GM18505 (cell line): Measurements from ENCODE around the gene ZCCHC7.
"Not testable (repeated sequence)": the region's sequence is repeated elsewhere in the genome, so short reads cannot be mapped to it uniquely, and the experiment has no call there.

Experiments
- ATAC-seq: cut with Tn5 transposase; IDR thresholded peaks from one replicate; pipeline ENCODE4 v1.9.1; 2021; ENCODE audit not compliant: unreplicated experiment
- POLR2A ChIP-seq: IDR thresholded peaks from 4 replicates; pipeline ENCODE4 v1.6.1; 2011; ENCODE audit warnings: borderline replicate concordance; ENCODE audit not compliant: insufficient read depth, insufficient read length; ENCODE audit errors: extremely low read depth

Gene ZCCHC7

DNA sequence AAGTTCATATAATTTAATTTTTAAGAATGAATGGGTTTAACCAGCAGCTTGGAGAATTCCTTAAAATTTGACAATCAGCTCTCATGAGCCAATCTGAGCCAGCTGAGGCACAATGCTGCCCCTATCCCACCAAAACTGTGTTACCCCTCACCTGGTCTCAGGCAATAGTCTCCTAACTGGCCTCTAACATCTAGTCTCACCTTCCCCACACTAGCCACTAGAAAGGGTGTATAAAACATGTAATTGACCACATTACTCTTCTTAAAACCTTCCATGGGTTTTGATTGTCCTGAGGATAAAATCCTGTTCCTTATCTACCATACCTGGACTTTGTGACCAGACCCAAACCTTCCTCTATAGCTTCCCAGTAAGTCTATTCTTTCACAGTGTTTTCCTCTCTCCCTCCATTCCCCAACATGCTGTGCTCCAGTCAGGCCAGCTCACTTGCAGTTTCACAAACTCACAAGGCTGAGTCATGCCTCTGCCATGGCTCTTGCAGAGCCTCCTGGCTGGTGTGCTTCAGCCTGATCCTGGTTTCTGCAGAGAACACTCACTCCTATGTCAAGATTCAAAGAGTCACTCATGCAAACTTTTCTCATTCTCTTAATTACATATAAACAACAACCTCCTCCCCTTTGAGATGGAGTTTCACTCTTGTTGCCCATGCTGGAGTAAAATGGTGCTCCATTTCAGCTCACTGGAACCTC is 16.0 kb upstream of the ZCCHC7 start:
- no peak for TF ChIP-seq POLR2A
- ATAC-seq: no peak

GRCh38 chr9:37105234-37105633 is 15.1 kb upstream of the ZCCHC7 start:
- no peak for ATAC-seq
- TF ChIP-seq POLR2A: no peak

DNA sequence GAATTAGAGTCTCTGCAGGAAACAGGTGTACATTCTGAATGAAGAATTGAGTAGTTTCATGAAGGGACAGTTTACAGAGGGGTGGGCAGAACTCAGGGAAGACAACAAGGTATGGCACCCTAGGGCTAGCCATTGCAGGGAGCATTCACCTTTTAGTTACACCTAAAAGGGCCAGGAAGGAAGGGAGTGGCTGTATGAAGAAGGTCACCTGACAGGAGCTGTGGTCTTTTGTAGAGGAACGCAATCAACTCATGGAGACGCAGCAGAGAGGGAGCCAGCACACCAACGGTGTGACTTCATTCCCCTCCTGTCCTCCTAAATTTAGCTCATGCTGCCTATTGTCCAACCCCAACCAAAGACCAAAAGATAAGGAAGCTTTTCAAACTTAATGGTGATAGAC is 12.7 kb upstream of the ZCCHC7 start:
- TF ChIP-seq POLR2A: no peak
- ATAC-seq: no peak

DNA sequence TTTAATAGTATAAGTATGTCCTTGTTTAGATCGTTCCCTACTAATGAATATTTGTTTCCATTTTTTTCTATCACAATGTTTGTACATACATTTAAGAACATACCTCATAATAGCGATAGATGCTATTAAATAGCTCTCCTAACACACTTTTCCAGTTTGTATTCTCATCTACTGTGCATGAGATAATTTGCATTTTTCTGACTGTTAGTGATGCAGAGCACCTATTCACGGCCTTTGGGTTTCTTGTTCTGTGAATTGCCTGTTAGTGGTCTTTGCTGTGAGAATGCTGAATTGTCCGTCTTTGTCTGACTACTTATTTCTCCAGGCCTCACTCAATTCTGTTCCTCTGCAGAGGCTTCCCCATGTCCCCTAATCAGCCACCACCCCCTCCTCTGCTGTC is 5.9 kb upstream of the ZCCHC7 start:
- not testable (repeated sequence) for ATAC-seq

- no peak for TF ChIP-seq POLR2A
- ATAC-seq: no peak
Observed at GRCh38 chr9:37117956-37118355, 2.4 kb upstream of the ZCCHC7 start.

- ATAC-seq: no peak
Observed at GRCh38 chr9:37119360-37119759, 1.0 kb upstream of the ZCCHC7 start.

DNA sequence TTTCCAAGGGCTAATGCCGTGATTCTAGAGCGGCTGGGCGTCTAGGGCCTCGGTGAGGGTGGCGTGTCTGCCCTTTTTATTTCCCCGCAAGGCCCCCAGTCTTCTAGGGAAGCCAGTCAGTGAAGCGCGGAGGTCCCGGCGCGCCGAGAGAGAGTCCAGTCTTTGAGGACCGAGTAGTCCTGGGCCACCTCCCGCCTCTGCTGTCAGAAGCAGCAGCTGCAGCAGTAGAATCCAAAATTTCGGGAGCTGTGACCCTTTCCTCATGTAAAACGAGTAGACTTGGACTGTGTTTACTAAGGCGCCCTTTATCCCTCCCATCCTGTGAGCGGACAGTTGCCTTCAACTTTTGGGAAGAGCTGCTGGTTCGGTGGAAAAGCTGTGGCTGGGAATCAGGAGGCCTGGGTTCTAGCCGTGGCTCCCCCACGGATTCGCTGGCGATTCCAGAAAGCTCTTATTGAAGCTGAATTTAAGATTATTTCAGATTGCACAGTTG is 515 bp downstream of the ZCCHC7 start:
- peak; percentile 8 for ATAC-seq

More at GRCh38 chr9:37119360-37119759, 1.0 kb upstream of the ZCCHC7 start:
- no peak for TF ChIP-seq POLR2A

GRCh38 chr9:37121881-37122280 is 1.5 kb downstream of the ZCCHC7 start:
- no peak for TF ChIP-seq POLR2A
- ATAC-seq: no peak

DNA sequence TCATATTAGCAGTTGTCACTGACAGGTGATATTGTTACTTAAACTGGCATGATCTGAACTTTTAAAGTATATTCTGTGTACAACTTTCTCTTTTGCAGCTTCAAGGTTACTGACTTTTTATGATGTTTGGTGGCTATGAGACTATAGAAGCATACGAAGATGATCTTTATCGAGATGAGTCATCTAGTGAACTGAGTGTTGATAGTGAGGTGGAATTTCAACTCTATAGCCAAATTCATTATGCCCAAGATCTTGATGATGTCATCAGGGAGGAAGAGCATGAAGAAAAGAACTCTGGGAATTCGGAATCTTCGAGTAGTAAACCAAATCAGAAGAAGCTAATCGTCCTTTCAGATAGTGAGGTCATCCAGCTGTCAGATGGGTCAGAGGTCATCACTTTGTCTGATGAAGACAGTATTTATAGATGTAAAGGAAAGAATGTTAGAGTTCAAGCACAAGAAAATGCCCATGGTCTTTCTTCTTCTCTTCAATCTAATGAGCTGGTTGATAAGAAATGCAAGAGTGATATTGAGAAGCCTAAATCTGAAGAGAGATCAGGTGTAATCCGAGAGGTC is 5.9 kb downstream of the ZCCHC7 start:
- no peak for TF ChIP-seq POLR2A
- no peak for ATAC-seq

- TF ChIP-seq POLR2A: no peak
- ATAC-seq: no peak
Observed at GRCh38 chr9:37127018-37127417, 6.6 kb downstream of the ZCCHC7 start.

DNA sequence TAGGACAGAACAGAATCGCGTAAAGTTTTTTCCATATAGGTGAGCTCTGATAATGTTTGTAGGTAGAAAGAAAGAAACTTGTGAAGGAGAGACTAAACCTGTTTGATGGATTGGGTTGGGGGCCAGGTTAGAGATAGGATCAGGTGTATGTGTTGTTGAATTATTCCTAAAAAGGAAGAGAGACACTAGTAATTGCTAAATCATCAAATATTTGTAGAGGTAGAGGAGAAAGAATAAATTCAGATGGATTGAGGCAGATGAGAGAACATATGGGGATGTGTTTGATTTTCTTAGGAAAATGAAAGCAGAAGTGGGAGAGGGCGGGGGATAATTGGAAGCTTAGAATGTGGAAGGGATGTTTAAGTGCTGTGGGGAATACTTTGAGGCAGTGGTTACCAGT is 7.7 kb downstream of the ZCCHC7 start:
- no peak for ATAC-seq
- no peak for TF ChIP-seq POLR2A

GRCh38 chr9:37134166-37134565 is 13.8 kb downstream of the ZCCHC7 start:
- ATAC-seq: no peak
- no peak for TF ChIP-seq POLR2A

DNA sequence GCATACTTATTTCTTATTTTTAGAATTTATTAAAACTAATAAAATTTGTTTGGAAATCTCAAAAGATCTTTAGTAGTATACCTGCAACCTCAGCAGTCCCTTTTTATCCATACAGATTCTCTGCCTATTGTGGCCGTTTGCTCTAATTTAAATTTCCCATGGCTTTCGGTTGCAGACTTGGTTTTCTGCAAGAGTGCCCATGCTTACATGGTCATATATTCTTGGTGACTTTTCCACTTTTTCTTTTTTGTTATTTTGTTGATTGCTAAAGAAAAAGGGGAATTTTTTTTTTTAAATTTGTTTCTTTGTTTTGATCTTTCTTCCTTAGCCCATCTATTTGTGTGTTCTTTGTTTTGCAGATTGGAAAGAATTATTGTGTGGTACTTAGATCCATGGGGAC is 20.6 kb downstream of the ZCCHC7 start:
- no peak for TF ChIP-seq POLR2A
- no peak for ATAC-seq

DNA sequence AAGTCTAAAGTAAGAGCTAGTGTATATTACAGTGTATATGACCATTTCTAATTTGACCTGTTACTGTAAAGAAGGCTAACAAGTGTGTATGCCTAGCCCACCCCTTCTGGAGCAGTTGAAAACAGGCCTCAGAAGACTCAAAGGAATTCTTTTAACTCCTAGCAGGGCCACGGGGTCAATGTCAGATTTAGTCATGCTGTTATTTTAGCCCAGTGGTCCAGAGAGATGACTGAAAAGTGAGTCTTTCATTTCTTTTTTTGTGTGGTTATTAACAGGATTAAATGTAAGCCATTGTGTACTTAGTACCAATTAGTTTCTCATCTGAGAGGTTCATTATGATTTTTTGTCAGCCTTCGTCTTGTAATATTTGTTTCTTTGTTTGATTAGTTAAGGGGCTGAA is 24.4 kb downstream of the ZCCHC7 start:
- ATAC-seq: no peak
- no peak for TF ChIP-seq POLR2A

DNA sequence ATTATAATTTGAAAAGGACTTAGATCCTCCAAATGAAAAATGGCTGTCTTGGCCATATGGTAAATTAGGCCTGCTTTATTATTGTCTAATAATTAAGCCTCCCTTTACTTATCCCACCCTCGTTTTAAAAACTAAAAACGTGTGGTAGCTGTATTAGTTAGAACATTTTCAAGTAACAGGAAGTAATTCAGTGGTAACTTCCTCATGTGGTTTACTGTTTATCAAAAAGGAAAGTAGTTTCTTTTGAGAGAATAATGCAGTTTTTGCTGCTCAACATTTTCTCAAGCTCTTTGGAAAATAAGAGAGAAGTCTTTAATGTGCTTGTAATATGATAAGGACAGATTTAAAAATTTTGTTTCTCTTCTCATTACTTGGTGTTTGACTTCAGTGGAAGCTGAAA is 26.0 kb downstream of the ZCCHC7 start:
- TF ChIP-seq POLR2A: no peak
- ATAC-seq: no peak
